Measurements from ENCODE around the gene SYT3.

Gene SYT3

DNA sequence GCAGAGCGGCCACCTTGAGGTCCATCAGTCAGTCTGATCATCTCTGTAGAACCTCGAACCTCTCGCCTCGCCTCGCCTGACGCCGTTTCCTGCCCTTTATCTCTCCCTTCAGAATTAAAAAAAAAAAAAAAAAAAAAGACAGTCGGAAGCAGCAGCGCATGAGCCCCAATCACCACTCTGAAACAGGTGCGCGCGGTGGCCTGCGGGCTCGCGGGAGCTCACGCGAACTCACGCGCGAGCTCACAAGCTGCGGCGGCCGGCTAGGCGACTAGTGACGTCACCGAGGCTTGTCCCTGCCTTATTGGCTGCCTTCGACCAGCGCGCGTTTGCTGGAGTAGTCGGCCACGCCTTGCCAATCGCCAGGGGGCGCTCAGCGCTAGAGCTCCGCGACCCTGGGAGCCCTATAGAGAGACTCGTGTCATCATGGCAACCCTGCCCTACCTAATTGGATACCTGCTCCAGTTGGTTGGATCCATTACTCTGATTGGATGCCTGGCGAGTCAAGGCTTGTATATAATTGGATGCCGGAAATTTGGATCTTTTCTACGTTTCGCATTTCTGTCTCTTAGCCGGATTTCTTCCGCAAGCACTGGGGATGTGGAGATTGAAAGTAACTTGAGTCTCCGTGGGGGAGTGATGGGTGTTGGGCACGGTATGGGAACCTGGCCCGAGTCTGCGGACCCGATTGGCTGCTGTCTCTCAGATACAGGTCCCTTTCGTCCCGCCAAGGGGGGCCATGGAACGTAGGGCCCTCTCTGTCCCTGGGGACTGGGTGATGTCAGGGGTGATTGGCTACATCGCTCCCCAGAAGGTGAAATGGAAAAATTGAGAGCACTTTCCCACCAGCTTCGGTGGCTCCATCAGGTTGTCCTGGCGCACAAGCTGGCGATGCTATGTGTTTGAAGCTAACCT lies 31.6 kb downstream of the SYT3 start (continued):
- no peak for TF ChIP-seq ZNF26 (tag by site-specific recombination; IDR thresholded peaks at IDR 0.05)
- TF ChIP-seq ZNF501 (tag by site-specific recombination; IDR thresholded peaks at IDR 0.05), result no peak
- TF ChIP-seq OSR2 (tag by site-specific recombination; IDR thresholded peaks at IDR 0.05), result no peak
- no peak for TF ChIP-seq ZNF610 (tag by site-specific recombination; IDR thresholded peaks at IDR 0.05; ENCODE audit: borderline replicate concordance)
- TF ChIP-seq YY2 (tag by site-specific recombination; IDR thresholded peaks at IDR 0.05), result no peak
- no peak for TF ChIP-seq ELK4 (IDR thresholded peaks at IDR 0.05; ENCODE audit: borderline replicate concordance, low read depth, low read length)
- no peak for TF ChIP-seq ZNF670 (tag by site-specific recombination; IDR thresholded peaks at IDR 0.05; ENCODE audit: low read depth)
- TF ChIP-seq, protein P1, sequence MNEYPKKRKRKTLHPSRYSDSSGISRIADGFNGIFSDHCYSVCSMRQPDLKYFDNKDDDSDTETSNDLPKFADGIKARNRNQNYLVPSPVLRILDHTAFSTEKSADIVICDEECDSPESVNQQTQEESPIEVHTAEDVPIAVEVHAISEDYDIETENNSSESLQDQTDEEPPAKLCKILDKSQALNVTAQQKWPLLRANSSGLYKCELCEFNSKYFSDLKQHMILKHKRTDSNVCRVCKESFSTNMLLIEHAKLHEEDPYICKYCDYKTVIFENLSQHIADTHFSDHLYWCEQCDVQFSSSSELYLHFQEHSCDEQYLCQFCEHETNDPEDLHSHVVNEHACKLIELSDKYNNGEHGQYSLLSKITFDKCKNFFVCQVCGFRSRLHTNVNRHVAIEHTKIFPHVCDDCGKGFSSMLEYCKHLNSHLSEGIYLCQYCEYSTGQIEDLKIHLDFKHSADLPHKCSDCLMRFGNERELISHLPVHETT (tag by site-specific recombination; IDR thresholded peaks at IDR 0.05), result no peak
- TF ChIP-seq ZNF621 (tag by site-specific recombination; IDR thresholded peaks at IDR 0.05), result no peak
- no peak for TF ChIP-seq ZNF624 (tag by site-specific recombination; IDR thresholded peaks at IDR 0.05)
- no peak for TF ChIP-seq MEIS1 (CRISPR knock-in tag; IDR thresholded peaks at IDR 0.05; ENCODE audit: borderline replicate concordance)
- no peak for TF ChIP-seq ZNF239 (tag by site-specific recombination; IDR thresholded peaks at IDR 0.05)
- TF ChIP-seq, protein P2, sequence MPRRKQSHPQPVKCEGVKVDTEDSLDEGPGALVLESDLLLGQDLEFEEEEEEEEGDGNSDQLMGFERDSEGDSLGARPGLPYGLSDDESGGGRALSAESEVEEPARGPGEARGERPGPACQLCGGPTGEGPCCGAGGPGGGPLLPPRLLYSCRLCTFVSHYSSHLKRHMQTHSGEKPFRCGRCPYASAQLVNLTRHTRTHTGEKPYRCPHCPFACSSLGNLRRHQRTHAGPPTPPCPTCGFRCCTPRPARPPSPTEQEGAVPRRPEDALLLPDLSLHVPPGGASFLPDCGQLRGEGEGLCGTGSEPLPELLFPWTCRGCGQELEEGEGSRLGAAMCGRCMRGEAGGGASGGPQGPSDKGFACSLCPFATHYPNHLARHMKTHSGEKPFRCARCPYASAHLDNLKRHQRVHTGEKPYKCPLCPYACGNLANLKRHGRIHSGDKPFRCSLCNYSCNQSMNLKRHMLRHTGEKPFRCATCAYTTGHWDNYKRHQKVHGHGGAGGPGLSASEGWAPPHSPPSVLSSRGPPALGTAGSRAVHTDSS (tag by site-specific recombination; IDR thresholded peaks at IDR 0.05), result no peak
- no peak for TF ChIP-seq ZNF174 (tag by site-specific recombination; IDR thresholded peaks at IDR 0.05)
- TF ChIP-seq ZIC2 (tag by site-specific recombination; IDR thresholded peaks at IDR 0.05), result no peak
- TF ChIP-seq SCRT1 (tag by site-specific recombination; IDR thresholded peaks at IDR 0.05; ENCODE audit: borderline replicate concordance), result peak; percentile 57; the same call in 1 of the 2 replicates
- peak; percentile 65 for TF ChIP-seq ZNF629 (tag by site-specific recombination; IDR thresholded peaks at IDR 0.05)
- no peak for TF ChIP-seq GLI4 (tag by site-specific recombination; IDR thresholded peaks at IDR 0.05)
- TF ChIP-seq CTCF (tag by site-specific recombination; IDR thresholded peaks at IDR 0.05), result peak; percentile 83
- TF ChIP-seq ZBTB20 (tag by site-specific recombination; IDR thresholded peaks at IDR 0.05), result no peak
- TF ChIP-seq ZNF792 (tag by site-specific recombination; IDR thresholded peaks at IDR 0.05), result no peak
- no peak for TF ChIP-seq WT1 (tag by site-specific recombination; IDR thresholded peaks at IDR 0.05)
- no peak for TF ChIP-seq ZNF302 (tag by site-specific recombination; IDR thresholded peaks at IDR 0.05; ENCODE audit: low read depth)
- TF ChIP-seq ZNF114 (tag by site-specific recombination; IDR thresholded peaks at IDR 0.05), result no peak
- TF ChIP-seq ZNF658 (tag by site-specific recombination; IDR thresholded peaks at IDR 0.05), result no peak
- TF ChIP-seq ZNF514 (tag by site-specific recombination; IDR thresholded peaks at IDR 0.05), result no peak
- TF ChIP-seq, protein P3, sequence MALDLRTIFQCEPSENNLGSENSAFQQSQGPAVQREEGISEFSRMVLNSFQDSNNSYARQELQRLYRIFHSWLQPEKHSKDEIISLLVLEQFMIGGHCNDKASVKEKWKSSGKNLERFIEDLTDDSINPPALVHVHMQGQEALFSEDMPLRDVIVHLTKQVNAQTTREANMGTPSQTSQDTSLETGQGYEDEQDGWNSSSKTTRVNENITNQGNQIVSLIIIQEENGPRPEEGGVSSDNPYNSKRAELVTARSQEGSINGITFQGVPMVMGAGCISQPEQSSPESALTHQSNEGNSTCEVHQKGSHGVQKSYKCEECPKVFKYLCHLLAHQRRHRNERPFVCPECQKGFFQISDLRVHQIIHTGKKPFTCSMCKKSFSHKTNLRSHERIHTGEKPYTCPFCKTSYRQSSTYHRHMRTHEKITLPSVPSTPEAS (tag by site-specific recombination; IDR thresholded peaks at IDR 0.05), result no peak; the same call in 1 of the 2 replicates
- no peak for TF ChIP-seq PRDM6 (tag by site-specific recombination; IDR thresholded peaks at IDR 0.05)
- no peak for TF ChIP-seq ZBTB1 (tag by site-specific recombination; IDR thresholded peaks at IDR 0.05)

Measured in HEK293 (cell line).